Heart left ventricle (tissue), 16 donors: Measurements from ENCODE around the gene FAM120B. TPM values are rescaled to one million over a fixed set of nuclear protein-coding genes. Genes with fewer than 3 reads are reported as not detected.

ENCODE experiments used
- ATAC-seq, 4 donors: fragments of 200-7000 bp; cut with Tn5 transposase; one replicate each; pipeline ENCODE4 v1.9.1; 2020 to 2022; ENCODE audit warnings: moderate library complexity in 4 of 4, mild to moderate bottlenecking in 3 of 4, moderate number of reproducible peaks in 1 of 4
- DNase-seq, 5 donors: peaks; one replicate each; pipeline ENCODE4 v3.0.0-alpha.2; 2020
- H3K27ac ChIP-seq, 12 donors: fragments of 200-600 bp; sonication (generic) in 4 of 12; one replicate each; pipeline versions ENCODE4 v1.5.0 to v1.8.0; 2016 to 2022; ENCODE audit warnings: mild to moderate bottlenecking in 2 of 12
- H3K27me3 ChIP-seq, 9 donors: fragments of 200-600 bp; sonication (generic) in 2 of 9; one replicate each; pipeline versions ENCODE4 v1.5.1 to v1.8.0; 2016 to 2022; ENCODE audit warnings: mild to moderate bottlenecking in 3 of 9
- H3K36me3 ChIP-seq, 9 donors: fragments of 200-600 bp; sonication (generic) in 2 of 9; one replicate each; pipeline versions ENCODE4 v1.5.0 to v1.8.0; 2018 to 2022; ENCODE audit warnings: mild to moderate bottlenecking in 2 of 9
- H3K4me1 ChIP-seq, 12 donors: fragments of 200-600 bp; sonication (generic) in 4 of 12; one replicate each; pipeline versions ENCODE4 v1.5.0 to v1.8.0; 2016 to 2022; ENCODE audit warnings: mild to moderate bottlenecking in 3 of 12
- H3K4me3 ChIP-seq, 12 donors: fragments of 200-600 bp; sonication (generic) in 4 of 12; one replicate each; pipeline versions ENCODE4 v1.5.0 to v1.8.0; 2017 to 2022; ENCODE audit warnings: mild to moderate bottlenecking in 9 of 12, moderate library complexity in 4 of 12
- H3K9me3 ChIP-seq, 12 donors: fragments of 200-600 bp; sonication (generic) in 4 of 12; one replicate each; pipeline versions ENCODE4 v1.5.0 to v1.8.0; 2016 to 2022; ENCODE audit warnings: mild to moderate bottlenecking in 1 of 12
- POLR2A ChIP-seq, 2 donors: fragments of 450-650 bp; IDR thresholded peaks; one replicate each; pipeline ENCODE4 v1.6.1; 2017; ENCODE audit warnings: antibody characterized with exemption in 2 of 2, mild to moderate bottlenecking in 2 of 2, moderate library complexity in 2 of 2
- WGBS, 4 donors: extraction: QIAGEN DNeasy Blood & Tissue Kit in 2 of 4; methylation state at CpG; one replicate each; pipeline versions ENCODE4 v1.1.5 to v1.1.7; 2013 to 2018; 5-methylcytosine and 5-hydroxymethylcytosine counted together
- intact Hi-C, 10 donors: fragments of 100-400 bp; cut with DNase I; formaldehyde crosslinking; loops; one replicate each; pipeline versions ENCODE4 v1.11.1 to v1.14.2; 2022
- polyA plus RNA-seq, 2 donors: library from polyadenylated mRNA; stranded (reverse); fragments of 200-250 nt; gene quantifications; one replicate each; pipeline ENCODE4 v1.2.3, GENCODE V29; 2013
- total RNA-seq, 9 donors: library from RNA; depleted of rRNA in 2 of 9; stranded (reverse); fragments of >200 nt in 2 of 9; fragmentation: NEBNext Ultra II Directional in 3 of 9; extraction: Animal tissue kit (Norgen Biotek cat#: 25700) in 3 of 9; gene quantifications; one replicate each; pipeline versions ENCODE4 v1.1.0 to v1.2.4, GENCODE V29; 2016 to 2023
- TF ChIP-seq, protein P1 (sequence below), 12 donors: fragments of 200-600 bp; sonication (generic) in 4 of 12; IDR thresholded peaks; one replicate each; pipeline versions ENCODE4 v1.5.0 to v1.8.0; 2018 to 2022; ENCODE audit warnings: antibody characterized with exemption in 12 of 12, mild to moderate bottlenecking in 5 of 12
- donor health status: ischemic (EF 13 %, LVEDD 7.1; RV severe dilation, severe dysfunction).
- donor health status: healthy with polysubstance abuse.
- donor health status: DM: no; HTN: yes; CAD: no.
- donor health status: DM: no; HTN: no; CAD: no.
- donor health status: ischemic (EF 25% LVEDD 6.9; RV normal size, moderate dysfunction).
- donor health status: ischemic (EF 25% LVEDD 5.7; RV mildly dilated, moderate dysfunction).
- donor health status: healthy.
- donor health status: DM: yes; HTN: yes; CAD: no.
- donor health status: ischemic (EF 35%, LVEDD 5.7; RV mildly dilated, moderate dysfunction).
- donor health status: nonischemic (EF 11% LVEDD 7.7; RV severe dilation, severe dysfunction).
- donor health status: DM: yes; HTN: yes; CAD: no.
- donor health status: PGD.
- donor health status: ischemic (EF 29% LVEDD 5.4; RV normal size, mild dysfunction).
- donor health status: nonischemic (EF 23%, LVEDD 6.1; RV moderate dilation, normal function).

The FAM120B gene
- total and polyA plus RNA-seq, 11 donors = 6.6 to 29.4 (median 18.5) TPM

DNA sequence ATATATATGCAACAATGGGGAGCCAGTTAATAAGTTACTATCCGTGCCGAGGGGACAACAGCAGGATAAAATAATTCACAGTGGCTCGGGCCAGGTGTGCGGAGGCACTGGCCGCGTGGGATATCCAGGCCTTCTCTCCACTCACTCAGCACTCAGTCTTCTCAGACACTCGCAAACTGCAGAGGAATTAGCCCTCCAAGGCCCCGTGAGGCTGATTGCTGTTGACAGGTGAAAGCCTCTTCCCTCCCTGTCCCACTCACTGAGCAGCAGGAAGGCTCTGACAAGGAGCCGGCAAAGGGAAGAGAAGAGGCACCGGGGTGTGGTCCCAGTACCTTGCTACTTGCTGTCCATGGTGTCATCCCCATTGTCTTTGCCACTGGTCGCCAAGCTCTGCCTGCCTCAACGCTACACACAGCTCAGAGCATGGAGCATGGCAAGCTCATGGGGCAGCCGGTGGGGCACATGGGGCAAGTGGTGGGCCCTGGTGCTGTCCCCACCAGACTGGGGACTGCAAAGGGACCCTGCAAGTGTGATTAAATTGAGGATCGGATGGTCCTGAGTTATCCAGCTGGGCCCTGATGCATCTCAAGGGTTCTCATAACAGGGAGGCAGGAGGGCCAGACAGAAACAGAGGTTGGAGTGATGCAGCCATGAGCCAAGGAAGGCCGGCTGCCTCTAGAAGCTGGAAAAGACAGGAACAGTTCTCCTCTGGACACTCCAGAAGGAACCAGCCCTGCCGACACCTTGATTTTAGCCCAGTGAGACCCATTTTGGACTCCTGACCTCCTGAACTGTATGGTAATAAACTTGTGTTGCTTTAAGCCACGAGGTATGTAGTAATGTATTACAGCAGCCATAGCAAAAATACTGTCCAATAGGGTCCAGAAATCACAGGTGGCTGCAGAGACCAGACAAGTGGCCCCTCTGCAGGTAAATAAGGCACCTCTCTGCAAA is 126.9 kb downstream of the FAM120B start:
- no peak for DNase-seq
- Histone ChIP-seq H3K9me3 (peaks cover 0 to 21% (median 6%) of the 10 kb centered on the region in 12 donors), H3K4me1 (peaks cover 0 to 20% (median 6%) of the 10 kb centered on the region in 12 donors), H3K27me3 (no peaks in the 10 kb centered on the region), H3K36me3 (no peaks in the 10 kb centered on the region), H3K27ac (no peak overlapping the region), H3K4me3 (no peak overlapping the region)
- ATAC-seq = no peak
- intact Hi-C loops = no loop called here
- 80 to 84% (median 83%) methylated on average over 15 to 17 of the region's 17 CpGs for WGBS, 4 donors
- TF ChIP-seq, protein P1, sequence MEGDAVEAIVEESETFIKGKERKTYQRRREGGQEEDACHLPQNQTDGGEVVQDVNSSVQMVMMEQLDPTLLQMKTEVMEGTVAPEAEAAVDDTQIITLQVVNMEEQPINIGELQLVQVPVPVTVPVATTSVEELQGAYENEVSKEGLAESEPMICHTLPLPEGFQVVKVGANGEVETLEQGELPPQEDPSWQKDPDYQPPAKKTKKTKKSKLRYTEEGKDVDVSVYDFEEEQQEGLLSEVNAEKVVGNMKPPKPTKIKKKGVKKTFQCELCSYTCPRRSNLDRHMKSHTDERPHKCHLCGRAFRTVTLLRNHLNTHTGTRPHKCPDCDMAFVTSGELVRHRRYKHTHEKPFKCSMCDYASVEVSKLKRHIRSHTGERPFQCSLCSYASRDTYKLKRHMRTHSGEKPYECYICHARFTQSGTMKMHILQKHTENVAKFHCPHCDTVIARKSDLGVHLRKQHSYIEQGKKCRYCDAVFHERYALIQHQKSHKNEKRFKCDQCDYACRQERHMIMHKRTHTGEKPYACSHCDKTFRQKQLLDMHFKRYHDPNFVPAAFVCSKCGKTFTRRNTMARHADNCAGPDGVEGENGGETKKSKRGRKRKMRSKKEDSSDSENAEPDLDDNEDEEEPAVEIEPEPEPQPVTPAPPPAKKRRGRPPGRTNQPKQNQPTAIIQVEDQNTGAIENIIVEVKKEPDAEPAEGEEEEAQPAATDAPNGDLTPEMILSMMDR (IDR thresholded peaks at IDR 0.05) = no peak
- no peak for TF ChIP-seq POLR2A (IDR thresholded peaks at IDR 0.05)

DNA sequence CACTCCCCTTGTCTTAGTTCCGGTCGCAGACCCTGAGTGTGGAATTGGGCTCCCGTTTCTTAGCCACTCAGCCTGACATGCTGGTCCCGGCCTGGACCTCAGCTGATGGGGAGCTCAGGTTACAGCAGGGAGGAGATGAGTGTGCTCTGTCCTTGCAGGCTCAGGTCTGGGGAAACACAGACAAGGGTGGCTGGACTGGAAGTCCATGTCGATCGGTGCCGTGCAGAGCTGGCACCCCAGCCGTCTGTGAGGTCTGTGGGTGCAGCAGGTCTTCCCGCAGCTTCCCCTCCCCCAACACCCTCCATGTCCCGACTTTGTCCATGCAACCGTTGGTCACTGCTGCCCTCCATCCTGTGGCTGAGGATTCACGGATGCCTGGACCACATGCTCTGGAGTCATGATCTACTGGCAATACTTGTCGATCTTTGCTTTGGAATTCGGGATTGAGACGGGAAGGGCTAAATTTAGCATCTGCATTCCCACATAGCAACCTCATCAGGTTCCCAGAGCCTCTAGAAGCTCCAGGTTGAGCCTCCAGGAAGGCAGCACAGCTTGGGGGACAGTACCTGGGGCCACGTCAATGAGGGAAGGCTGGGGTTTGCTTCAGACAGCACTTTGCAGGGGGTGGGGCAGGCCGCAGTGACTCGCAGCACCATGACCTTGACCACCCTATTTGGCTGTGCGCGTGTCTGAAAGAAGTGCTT is 127.7 kb downstream of the FAM120B start:
- Histone ChIP-seq H3K9me3 (peaks cover 0 to 21% (median 6%) of the 10 kb centered on the region in 12 donors), H3K4me3 (no peak overlapping the region), H3K36me3 (no peaks in the 10 kb centered on the region), H3K4me1 (peaks cover 0 to 18% (median 7%) of the 10 kb centered on the region in 12 donors), H3K27me3 (no peaks in the 10 kb centered on the region), H3K27ac (no peak overlapping the region)
- intact Hi-C loops = no loop called here
- no peak for DNase-seq
- TF ChIP-seq POLR2A (IDR thresholded peaks at IDR 0.05) = no peak
- TF ChIP-seq, protein P1 (IDR thresholded peaks at IDR 0.05) = no peak
- ATAC-seq = no peak
- WGBS, 4 donors = 71 to 77% (median 73%) methylated on average over 15 to 20 of the region's 20 CpGs

DNA sequence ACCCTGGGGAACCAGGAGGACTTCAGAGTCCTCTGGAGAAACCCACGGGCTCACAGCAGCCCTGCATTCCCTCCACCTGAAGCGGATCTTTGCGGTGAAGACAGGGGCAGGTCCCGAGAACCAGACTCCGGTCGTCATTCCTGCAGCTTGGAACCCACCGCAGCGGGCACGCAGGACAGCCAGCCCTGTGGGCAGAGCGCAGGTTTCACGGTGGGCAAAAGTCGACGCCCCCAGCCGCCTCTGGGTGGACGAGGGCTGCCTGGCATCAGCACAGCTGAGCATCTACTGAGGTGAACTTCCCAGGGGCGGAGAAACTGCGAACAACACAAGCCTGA is 128.2 kb downstream of the FAM120B start:
- intact Hi-C loops = no loop called here
- H3K27ac ChIP-seq = no peak overlapping the region
- H3K4me3 ChIP-seq = no peak overlapping the region
- H3K9me3 ChIP-seq = peaks cover 0 to 21% (median 6%) of the 10 kb centered on the region in 12 donors
- no peaks in the 10 kb centered on the region for H3K27me3 ChIP-seq
- TF ChIP-seq POLR2A (IDR thresholded peaks at IDR 0.05) = no peak
- TF ChIP-seq, protein P1 (IDR thresholded peaks at IDR 0.05) = no peak
- ATAC-seq (no peak), DNase-seq (no peak)
- 79 to 85% (median 83%) methylated on average over 14 to 17 of the region's 17 CpGs for WGBS, 4 donors
- no peaks in the 10 kb centered on the region for H3K36me3 ChIP-seq
- peaks cover 0 to 19% (median 8%) of the 10 kb centered on the region in 12 donors for H3K4me1 ChIP-seq

DNA sequence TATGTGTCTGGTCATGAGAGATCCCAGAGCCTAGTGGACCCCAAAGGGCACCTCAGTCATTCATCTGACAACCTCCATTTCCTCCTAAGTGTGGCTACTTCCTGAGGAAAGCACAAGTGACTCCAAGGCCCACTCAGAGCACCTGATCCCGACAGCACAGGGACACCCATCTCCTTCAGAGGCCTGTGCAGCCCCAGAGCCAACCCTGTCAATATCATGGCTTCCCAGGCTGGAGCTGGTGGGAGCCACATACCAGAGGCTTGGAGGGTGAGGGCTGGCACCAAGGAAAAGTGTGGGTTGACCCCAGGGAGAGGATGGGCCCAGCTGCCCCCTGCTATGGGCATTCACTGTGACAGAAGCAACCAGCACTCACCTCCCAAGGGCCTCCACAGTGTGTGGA is 129.2 kb downstream of the FAM120B start:
- intact Hi-C loops = no loop called here
- no peaks in the 10 kb centered on the region for H3K36me3 ChIP-seq
- TF ChIP-seq, protein P1 (IDR thresholded peaks at IDR 0.05) = no peak
- TF ChIP-seq POLR2A (IDR thresholded peaks at IDR 0.05) = no peak
- DNase-seq = no peak
- peaks cover 0 to 20% (median 8%) of the 10 kb centered on the region in 12 donors for H3K4me1 ChIP-seq
- H3K4me3 ChIP-seq = no peak overlapping the region
- H3K27me3 ChIP-seq = no peaks in the 10 kb centered on the region
- peaks cover 0 to 21% (median 6%) of the 10 kb centered on the region in 12 donors for H3K9me3 ChIP-seq
- WGBS, 4 donors = 46 to 100% (median 92%) methylated on average over 1 of the region's 1 CpG
- ATAC-seq = no peak
- no peak overlapping the region for H3K27ac ChIP-seq
